GM19372 (cell line): ENCODE data around the gene PNPLA7.
"Not testable (repeated sequence)": the region's sequence is repeated elsewhere in the genome, so short reads cannot be mapped to it uniquely, and the experiment has no call there.

ENCODE experiments used
- ATAC-seq: cut with Tn5 transposase; IDR thresholded peaks from one replicate; pipeline ENCODE4 v1.9.1; 2021; ENCODE audit warnings: mild to moderate bottlenecking, low read depth, moderate library complexity; ENCODE audit not compliant: unreplicated experiment

The PNPLA7 gene

DNA sequence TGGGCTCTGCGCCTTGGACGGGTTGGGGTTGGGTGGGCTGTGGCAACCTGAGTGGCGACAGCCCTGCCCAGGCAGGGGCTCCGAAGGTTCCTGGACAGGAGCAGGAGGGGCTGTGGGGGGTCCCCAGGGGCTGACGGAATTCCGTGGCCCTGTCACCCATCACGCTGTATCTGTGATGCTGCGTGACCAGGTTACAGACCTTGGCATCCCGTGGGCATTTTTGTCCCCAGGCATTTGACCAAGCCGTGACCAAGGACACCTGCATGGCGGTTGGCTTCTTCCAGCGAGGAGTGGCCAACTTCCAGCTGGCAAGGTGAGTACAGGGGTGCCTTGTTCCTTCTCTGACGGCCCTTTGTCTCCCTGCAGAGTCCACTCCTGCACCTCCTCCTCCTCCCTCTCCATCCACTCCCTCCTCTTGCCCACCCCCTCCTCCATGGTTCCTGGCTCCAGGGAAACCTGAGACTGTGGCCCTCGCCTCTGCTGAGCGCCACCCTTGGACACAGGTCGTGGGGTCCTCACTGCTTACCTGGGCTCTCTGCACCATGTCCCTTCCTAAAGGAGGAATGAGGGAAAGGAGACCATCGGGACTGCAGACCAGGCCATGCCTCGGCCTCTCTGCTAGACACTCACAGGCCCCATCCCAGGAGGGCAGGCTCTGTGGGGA, 124.1 kb downstream of the PNPLA7 start:
- ATAC-seq = no peak

- ATAC-seq = no peak
These were observed 126.5 kb downstream of the PNPLA7 start for GRCh38 chr9:137423514-137424291.

DNA sequence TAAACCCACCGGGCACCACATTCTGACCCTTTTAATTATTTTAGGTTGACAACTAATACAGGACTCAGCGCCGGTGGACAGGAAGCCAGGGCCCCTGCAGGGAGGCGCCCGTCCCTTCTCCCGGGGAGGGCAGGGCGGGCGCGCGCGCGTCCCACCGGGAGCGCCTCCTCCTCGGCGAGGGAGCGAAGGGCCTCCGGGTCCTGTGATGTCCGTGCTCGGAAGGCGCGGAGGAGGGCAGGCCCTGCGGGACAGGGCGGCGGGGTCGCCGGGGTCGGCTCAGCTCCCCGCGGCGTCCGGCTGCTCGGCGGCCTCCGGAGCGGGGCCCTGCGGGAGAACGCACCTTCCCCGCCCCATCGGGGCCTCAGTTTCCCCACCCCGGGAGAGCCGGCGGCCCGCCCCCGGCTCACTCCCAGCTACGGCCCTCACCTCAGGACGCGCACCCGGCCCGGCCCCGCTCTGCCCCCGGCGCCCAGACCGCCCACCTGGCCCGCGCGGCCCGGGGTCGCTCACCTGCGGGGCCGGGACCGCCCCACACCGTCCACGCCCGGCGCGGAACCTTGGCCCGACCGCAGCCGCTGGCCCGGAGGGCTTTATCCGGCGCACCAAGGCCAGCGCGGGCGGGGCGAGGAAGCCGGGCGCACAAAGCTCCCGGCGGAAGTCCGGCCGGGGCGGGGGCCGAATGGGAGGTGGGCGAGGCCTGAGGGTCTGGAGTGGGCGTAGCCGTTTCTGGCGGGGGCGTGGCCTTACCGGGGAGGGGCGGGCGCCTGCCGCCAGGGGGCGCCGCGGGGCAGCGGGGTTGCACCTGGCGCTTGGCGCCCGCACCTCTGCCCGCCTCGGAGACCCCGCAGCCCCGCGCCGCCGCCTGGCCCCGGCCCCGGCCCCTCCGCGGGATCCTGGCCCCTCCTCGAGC, 127.3 kb downstream of the PNPLA7 start, which contains the start of the genes EXD3 and NOXA1:
EXD3 (minus strand) TSS at position 559 of the 910 bp plus-strand sequence. CDS start 27,805 bp downstream, outside the sequence.
NOXA1 (plus strand) TSS at position 790 of the 910 bp plus-strand sequence. CDS start 137 bp downstream, outside the sequence.
- peak; percentile 93 for ATAC-seq

- ATAC-seq = no peak
These were observed 128.2 kb downstream of the PNPLA7 start for GRCh38 chr9:137421838-137422603.

- no peak for ATAC-seq
These were observed 132.8 kb downstream of the PNPLA7 start for GRCh38 chr9:137417161-137418021.

GRCh38 chr9:137416563-137417151, 133.5 kb downstream of the PNPLA7 start:
- ATAC-seq = no peak

DNA sequence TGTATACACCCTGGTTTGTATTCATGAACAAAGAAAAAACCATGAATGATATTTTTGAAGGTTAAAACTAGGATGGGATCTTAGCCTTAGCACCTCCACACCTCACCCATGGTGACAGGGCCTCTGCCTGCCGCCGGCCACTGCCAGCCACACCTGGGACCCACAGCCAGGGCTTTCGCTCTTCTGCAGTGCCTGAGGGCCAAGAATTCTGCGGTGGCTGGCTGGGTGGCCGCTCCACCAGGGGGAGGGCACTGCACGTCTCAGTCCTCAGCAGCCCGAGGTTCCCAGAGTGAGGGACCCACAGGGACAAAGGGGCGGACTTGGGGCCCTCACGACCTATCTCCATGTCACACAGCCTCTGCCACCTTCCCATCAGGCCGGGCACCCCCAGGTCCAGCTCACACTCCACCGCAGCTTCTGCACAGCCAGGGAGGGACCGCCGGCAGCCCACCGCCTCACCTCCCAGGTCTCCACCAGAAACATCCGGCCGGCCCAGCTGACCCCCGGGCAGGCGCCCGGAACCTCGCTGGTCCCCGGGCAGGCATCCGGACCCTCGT, 134.1 kb downstream of the PNPLA7 start:
- ATAC-seq = no peak

DNA sequence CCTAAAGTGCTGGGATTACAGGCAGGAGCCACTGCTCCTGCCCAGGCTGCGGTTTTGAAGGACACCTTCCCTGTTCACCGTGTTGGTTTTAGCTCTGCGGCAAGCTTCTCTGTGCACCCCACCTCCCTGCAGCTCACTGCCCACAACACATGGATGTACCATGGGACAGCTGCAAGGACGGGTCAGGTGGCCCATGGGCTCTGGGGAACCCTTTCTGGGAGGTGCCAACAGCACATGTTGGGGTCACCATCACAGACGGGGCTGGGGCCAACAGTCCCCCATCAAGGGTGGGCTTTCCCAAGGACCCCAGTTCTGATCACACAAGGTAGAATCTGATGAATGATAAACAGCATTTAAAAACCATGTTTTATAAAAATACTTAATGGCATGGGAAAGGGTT, 134.8 kb downstream of the PNPLA7 start:
- ATAC-seq = no peak

- no peak for ATAC-seq
These were observed 137.8 kb downstream of the PNPLA7 start for GRCh38 chr9:137412431-137412830.

DNA sequence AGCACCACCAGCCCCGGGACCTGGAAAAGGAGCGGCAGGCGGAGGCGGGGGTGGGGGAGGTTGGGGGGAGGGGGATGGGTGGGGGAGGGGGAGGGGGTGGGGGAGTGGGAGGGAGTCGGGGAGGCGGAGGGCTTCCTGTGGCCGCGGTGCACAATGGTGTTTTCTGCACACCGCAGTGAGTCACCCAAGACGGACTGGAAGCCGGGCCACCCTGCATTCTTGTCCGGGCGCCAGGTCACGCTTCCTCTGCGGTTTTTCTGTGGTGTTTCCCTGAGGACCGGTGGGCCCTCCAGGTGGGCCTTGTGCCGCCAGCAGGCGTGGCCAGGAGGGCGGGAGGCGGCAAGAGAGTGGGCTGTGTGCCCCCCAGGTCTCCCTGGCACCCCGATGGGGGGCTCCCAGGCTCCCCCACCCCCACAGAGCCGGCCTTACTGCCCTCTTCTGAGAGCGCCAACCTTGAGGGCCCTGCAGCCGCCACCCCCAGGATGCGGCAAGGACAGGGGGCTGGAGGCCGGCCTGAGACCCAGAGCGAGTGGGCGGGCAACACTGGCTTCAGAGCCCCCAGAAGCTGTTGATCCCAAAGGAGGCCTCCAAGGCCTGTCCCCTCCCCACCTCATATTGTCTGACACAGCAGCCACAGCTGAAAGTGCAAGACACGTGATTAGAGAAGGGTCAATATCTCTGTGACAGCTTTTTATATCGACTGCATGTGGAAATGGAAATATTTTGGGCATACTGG, 138.4 kb downstream of the PNPLA7 start:
- ATAC-seq = no peak

GRCh38 chr9:137411260-137411644, 138.9 kb downstream of the PNPLA7 start:
- ATAC-seq = no peak

DNA sequence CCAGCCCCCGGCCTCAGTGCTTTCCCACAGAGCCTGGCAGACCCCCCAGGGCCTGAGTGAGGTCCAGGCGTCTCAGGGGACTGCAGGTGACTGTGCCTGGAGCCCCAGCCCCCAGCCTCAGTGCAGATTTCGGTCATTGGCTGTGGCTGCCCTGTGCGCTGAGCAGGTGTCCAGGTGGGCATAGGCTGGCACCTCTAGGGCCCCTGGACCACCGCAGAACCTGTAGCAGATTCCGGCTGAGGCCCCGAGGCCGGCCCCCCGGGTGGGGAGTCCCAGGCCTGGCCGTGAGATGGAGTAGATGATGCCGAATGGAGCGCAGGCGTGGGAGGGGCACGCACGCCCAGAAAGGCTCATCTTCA, 139.3 kb downstream of the PNPLA7 start:
- no peak for ATAC-seq

GRCh38 chr9:137410236-137410890, 139.8 kb downstream of the PNPLA7 start:
- ATAC-seq = not testable (repeated sequence)
